A673 (cell line): ENCODE data around the gene ASPSCR1. TPM values are rescaled to one million over a fixed set of nuclear protein-coding genes. Genes with fewer than 3 reads are reported as not detected.

ENCODE experiments used
- BruUV-seq: library from RNA; stranded (reverse); fragments of 400-500 nt; replicated peaks from 2 replicates; lab custom pipeline; 2021; lab: Mats Ljungman, UMichigan
- CTCF ChIA-PET: fragments of 300-600 bp; sonication (Branson Sonifier 250); formaldehyde crosslinking; loops from one replicate; lab custom pipeline; 2022; ENCODE audit warnings: antibody characterized with exemption; lab: Charles Lee
- POLR2A ChIA-PET: fragments of 300-600 bp; sonication (Branson Sonifier 250); formaldehyde crosslinking; loops from one replicate; lab custom pipeline; 2022; ENCODE audit warnings: antibody characterized with exemption; ENCODE audit not compliant: low non-redundant PET; lab: Charles Lee
- DNase-seq: peaks from one replicate; pipeline ENCODE4 v3.0.0-alpha.2; 2015; ENCODE audit warnings: low spot score
- H3K27ac ChIP-seq: fragments of 200-600 bp; sonication (generic); 2 replicates; pipeline ENCODE4 v1.5.1; 2016; ENCODE audit warnings: mixed run types, low read depth, mild to moderate bottlenecking, mixed read lengths, antibody characterized with exemption, low read length; ENCODE audit not compliant: poor library complexity, severe bottlenecking
- H3K27me3 ChIP-seq: fragments of 200-600 bp; sonication (generic); replicated peaks from 2 replicates; pipeline ENCODE4 v1.6.1; 2017; ENCODE audit warnings: mixed run types, low read depth, mild to moderate bottlenecking, mixed read lengths, antibody characterized with exemption, low read length; ENCODE audit not compliant: insufficient read depth, poor library complexity
- H3K36me3 ChIP-seq: fragments of 200-600 bp; sonication (generic); 2 replicates; pipeline ENCODE4 v1.6.1; 2016; ENCODE audit warnings: mixed run types, mild to moderate bottlenecking, mixed read lengths, antibody characterized with exemption, low read length; ENCODE audit not compliant: insufficient read depth, poor library complexity, severe bottlenecking
- H3K4me1 ChIP-seq: fragments of 200-600 bp; sonication (generic); 2 replicates; pipeline ENCODE4 v1.6.1; 2017; ENCODE audit warnings: mixed run types, mild to moderate bottlenecking, mixed read lengths, antibody characterized with exemption, low read length; ENCODE audit not compliant: insufficient read depth, poor library complexity, severe bottlenecking
- H3K4me3 ChIP-seq: fragments of 200-600 bp; sonication (generic); 2 replicates; pipeline ENCODE4 v1.5.1; 2016; ENCODE audit warnings: low read depth, mixed run types, mild to moderate bottlenecking, mixed read lengths, low read length; ENCODE audit not compliant: poor library complexity, severe bottlenecking
- H3K9me3 ChIP-seq: fragments of 200-600 bp; sonication (generic); 2 replicates; pipeline ENCODE4 v1.6.1; 2016; ENCODE audit warnings: mixed run types, low read depth, mild to moderate bottlenecking, mixed read lengths, antibody characterized with exemption, low read length; ENCODE audit not compliant: poor library complexity, severe bottlenecking
- EZH2 ChIP-seq: fragments of 200-600 bp; sonication (generic); IDR thresholded peaks from 2 replicates; pipeline ENCODE4 v1.6.1; 2017; ENCODE audit warnings: borderline replicate concordance, low read depth, mild to moderate bottlenecking, mixed read lengths, antibody characterized with exemption, low read length; ENCODE audit not compliant: poor library complexity, severe bottlenecking
- intact Hi-C: fragments of 100-400 bp; cut with micrococcal nuclease; formaldehyde crosslinking; loops from one replicate; pipeline ENCODE4 v1.10.0; 2022; ENCODE audit not compliant: unreplicated experiment
- total RNA-seq: library from RNA; stranded (reverse); gene quantifications from 2 replicates; pipeline ENCODE4 v1.2.3, GENCODE V29; 2021
- TF ChIP-seq, protein P1 (sequence below): fragments of 300-800, 200-600 bp; sonication (generic); conservative IDR thresholded peaks from 2 replicates; pipeline ENCODE4 v1.5.1; 2017; ENCODE audit warnings: low read depth, mild to moderate bottlenecking, antibody characterized with exemption, low read length, moderate library complexity, mixed read lengths

The ASPSCR1 gene
- total RNA-seq, 1 experiment from 2014 or later: 46.2 TPM

DNA sequence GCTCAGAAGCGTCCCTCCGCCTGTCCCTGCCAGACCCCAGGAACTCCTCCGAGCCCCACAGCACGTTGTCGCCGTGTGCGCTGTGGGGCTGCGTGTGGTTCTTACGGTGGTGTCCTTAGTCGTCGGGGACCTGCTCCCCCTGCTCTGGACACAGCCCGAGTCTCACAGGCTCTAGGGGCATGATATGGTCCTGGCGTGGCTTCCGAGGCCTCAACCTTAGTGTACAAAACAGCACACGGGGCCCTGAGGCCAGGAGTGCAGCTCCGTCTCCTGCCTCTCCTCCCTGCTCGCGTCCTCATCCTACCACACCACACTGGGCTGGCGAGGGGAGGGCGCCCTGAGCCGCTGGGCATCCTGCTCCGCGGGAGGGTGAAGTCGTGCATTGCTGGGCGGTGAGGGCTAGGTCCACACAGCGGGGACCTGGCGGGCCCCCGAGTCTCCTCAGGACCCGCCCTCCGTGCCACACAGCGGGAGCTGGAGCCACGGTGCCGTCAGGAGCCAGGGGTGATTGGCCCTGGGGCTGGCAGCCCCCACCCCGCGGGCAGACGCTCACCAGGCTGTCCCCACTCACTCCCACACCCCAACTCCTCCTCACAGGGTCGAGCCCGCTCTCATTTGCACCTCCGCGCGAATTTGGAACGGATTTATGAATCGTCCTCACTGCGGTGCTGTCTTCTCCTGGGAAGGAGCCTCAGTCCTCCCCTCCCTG is 48.7 kb upstream of the ASPSCR1 start:
- ChIA-PET POLR2A (no interaction called here), CTCF (interaction anchor here (1.0 kb wide), 1 partner anchor 31 kb away, joined by 3 read pairs; no protein-coding TSS in a partner anchor)
- Histone ChIP-seq H3K9me3 (no peaks in the 10 kb centered on the region), H3K27ac (peak overlapping the region; percentile 73), H3K4me3 (peak overlapping the region; percentile 94), H3K36me3 (peaks cover 4% of the 10 kb centered on the region), H3K27me3 (no peaks in the 10 kb centered on the region), H3K4me1 (peaks cover 30% of the 10 kb centered on the region)
- intact Hi-C loops: no loop called here
- no TSS peak for BruUV-seq
- TF ChIP-seq EZH2: no peak
- TF ChIP-seq, protein P1, sequence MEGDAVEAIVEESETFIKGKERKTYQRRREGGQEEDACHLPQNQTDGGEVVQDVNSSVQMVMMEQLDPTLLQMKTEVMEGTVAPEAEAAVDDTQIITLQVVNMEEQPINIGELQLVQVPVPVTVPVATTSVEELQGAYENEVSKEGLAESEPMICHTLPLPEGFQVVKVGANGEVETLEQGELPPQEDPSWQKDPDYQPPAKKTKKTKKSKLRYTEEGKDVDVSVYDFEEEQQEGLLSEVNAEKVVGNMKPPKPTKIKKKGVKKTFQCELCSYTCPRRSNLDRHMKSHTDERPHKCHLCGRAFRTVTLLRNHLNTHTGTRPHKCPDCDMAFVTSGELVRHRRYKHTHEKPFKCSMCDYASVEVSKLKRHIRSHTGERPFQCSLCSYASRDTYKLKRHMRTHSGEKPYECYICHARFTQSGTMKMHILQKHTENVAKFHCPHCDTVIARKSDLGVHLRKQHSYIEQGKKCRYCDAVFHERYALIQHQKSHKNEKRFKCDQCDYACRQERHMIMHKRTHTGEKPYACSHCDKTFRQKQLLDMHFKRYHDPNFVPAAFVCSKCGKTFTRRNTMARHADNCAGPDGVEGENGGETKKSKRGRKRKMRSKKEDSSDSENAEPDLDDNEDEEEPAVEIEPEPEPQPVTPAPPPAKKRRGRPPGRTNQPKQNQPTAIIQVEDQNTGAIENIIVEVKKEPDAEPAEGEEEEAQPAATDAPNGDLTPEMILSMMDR: no peak
- DNase-seq: no peak

DNA sequence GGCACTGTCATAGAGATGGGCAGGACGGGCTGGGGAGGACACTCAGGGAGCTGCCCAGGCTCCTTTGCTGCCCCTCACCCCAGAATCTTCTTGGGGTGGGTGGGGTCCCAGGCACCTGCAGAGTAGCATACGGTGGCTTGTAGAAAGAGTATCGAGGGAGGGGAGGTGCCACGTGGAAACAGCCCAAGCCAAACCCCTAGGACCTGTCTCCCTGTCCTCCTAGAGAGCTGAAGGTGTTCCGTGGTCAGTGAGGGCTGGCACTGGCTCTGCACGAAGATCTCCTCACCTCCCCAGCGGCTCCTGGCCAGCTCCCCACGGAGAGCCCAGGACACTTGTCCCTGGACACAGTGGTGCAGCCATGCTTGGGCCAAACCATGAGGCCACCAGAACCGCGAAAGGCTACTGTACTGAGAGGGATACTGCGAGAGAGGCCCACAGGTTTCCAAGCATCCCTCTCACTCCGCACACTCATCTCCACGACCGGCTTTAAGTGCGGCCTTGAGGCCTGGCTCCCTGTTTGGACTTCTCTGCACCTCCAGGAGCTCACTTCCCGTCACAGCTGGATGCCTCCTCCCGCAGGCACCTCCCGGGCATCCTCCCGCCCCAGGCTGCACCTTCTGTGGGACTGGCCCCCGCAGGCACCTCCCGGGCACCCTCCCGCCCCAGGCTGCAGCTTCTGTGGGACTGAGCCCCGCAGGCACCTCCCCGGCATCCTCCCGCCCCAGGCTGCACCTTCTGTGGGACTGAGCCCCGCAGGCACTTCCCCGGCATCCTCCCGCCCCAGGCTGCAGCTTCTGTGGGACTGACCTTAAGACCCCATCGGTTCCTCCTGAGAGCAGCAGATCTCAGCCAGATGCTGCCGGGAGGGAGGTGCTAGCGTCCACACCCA is 47.9 kb upstream of the ASPSCR1 start:
- ChIA-PET POLR2A (no interaction called here), CTCF (no interaction called here)
- no peak for DNase-seq
- Histone ChIP-seq H3K27me3 (no peaks in the 10 kb centered on the region), H3K9me3 (no peaks in the 10 kb centered on the region), H3K4me1 (peaks cover 22% of the 10 kb centered on the region), H3K36me3 (peaks cover 4% of the 10 kb centered on the region), H3K27ac (peak overlapping the region; percentile 73), H3K4me3 (peak overlapping the region; percentile 94)
- BruUV-seq: no TSS peak
- intact Hi-C loops: no loop called here
- TF ChIP-seq, protein P1: no peak
- no peak for TF ChIP-seq EZH2

DNA sequence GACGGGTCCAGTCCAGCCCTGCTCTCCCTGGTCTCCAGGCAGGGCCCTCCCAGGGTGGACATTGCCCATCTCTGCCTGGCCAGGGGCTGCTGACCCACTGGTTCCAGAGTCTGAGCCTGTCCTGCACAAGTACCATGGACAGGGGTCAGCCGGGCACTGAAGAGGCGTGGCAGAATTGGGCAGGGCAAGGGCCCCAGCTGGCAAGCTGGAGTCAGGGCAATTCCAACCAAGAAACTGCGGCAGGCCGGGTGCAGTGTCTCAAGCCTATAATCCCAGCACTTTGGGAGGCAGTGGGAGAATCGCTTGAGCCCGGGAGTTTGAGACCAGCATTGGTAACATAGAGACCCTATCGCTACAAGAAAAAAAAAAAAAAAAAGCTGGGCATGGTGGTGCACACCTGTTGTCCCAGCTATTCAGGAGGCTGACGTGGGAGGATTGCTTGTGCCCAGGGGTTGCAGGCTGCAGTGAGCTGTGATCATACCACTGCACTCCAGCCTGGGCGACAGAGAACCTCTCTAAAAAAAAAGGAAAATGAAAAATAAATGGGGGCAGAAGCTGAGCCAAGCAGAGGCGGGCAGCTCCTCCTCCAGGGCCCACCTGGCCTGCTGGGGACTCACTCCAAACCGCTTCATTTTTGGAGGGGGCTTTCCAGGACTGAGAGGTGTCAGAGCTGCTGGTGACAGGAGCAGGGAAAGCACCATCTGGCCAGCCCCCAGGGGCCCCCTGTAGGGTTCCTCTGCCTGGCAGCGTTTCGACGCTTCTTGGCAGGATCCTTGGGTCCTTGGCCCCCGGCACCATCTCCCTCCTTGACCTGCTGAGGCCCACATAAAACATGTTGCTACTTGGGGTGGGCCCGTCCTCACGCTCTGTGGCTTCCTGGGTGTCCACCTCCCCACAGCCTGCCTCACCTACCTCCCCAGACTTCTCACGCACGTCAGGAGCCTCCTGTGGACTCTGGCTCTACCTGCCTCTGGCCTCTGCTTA is 47.0 kb upstream of the ASPSCR1 start:
- TF ChIP-seq, protein P1: no peak
- TF ChIP-seq EZH2: no peak
- TSS peak; percentile 17 for BruUV-seq
- CTCF ChIA-PET: no interaction called here

More for the DNA sequence above, 47.0 kb upstream of the ASPSCR1 start:
- Histone ChIP-seq H3K27me3 (no peaks in the 10 kb centered on the region), H3K4me3 (no peak overlapping the region), H3K9me3 (no peaks in the 10 kb centered on the region), H3K4me1 (peaks cover 17% of the 10 kb centered on the region), H3K36me3 (peaks cover 11% of the 10 kb centered on the region), H3K27ac (no peak overlapping the region)
- no peak for DNase-seq
- POLR2A ChIA-PET: interaction anchor here (0.5 kb wide), 1 partner anchor 29 kb away, joined by 6 read pairs; no protein-coding TSS in a partner anchor
- intact Hi-C loops: no loop called here
